GM18517 (cell line): ENCODE results near the gene KCNT2.
"Not testable (repeated sequence)": the region's sequence is repeated elsewhere in the genome, so short reads cannot be mapped to it uniquely, and the experiment has no call there.

Source experiments
- ATAC-seq: cut with Tn5 transposase; IDR thresholded peaks from one replicate; pipeline ENCODE4 v1.9.1; 2021; ENCODE audit warnings: mild to moderate bottlenecking, moderate library complexity; ENCODE audit not compliant: unreplicated experiment

The KCNT2 gene

GRCh38 chr1:196355206-196355786 lies 252.9 kb downstream of the KCNT2 start:
- no peak for ATAC-seq

- ATAC-seq: no peak
Observed at GRCh38 chr1:196344453-196344852, 263.8 kb downstream of the KCNT2 start.

GRCh38 chr1:196324345-196324744 lies 283.9 kb downstream of the KCNT2 start:
- ATAC-seq: no peak

GRCh38 chr1:196323869-196324268 lies 284.4 kb downstream of the KCNT2 start:
- no peak for ATAC-seq

- ATAC-seq: no peak
Observed at GRCh38 chr1:196319301-196319700, 288.9 kb downstream of the KCNT2 start.

- no peak for ATAC-seq
Observed at GRCh38 chr1:196317535-196318522, 290.4 kb downstream of the KCNT2 start.

GRCh38 chr1:196312739-196313138 lies 295.5 kb downstream of the KCNT2 start:
- no peak for ATAC-seq

- ATAC-seq: peak; percentile 48
Observed at GRCh38 chr1:196309386-196309785, 298.9 kb downstream of the KCNT2 start.

- ATAC-seq: no peak
Observed at GRCh38 chr1:196308176-196308575, 300.1 kb downstream of the KCNT2 start.

- ATAC-seq: no peak
Observed at GRCh38 chr1:196306421-196306820, 301.8 kb downstream of the KCNT2 start.

- ATAC-seq: no peak
Observed at GRCh38 chr1:196305216-196305615, 303.0 kb downstream of the KCNT2 start.

- no peak for ATAC-seq
Observed at GRCh38 chr1:196302981-196303380, 305.3 kb downstream of the KCNT2 start.

- ATAC-seq: no peak
Observed at GRCh38 chr1:196302420-196302819, 305.8 kb downstream of the KCNT2 start.

- no peak for ATAC-seq
Observed at GRCh38 chr1:196295766-196296165, 312.5 kb downstream of the KCNT2 start.

GRCh38 chr1:196278816-196279215 lies 329.4 kb downstream of the KCNT2 start:
- no peak for ATAC-seq

- no peak for ATAC-seq
Observed at GRCh38 chr1:196277860-196278259, 330.4 kb downstream of the KCNT2 start.

GRCh38 chr1:196271212-196271947 lies 336.9 kb downstream of the KCNT2 start:
- ATAC-seq: no peak

GRCh38 chr1:196263086-196263485 lies 345.2 kb downstream of the KCNT2 start:
- ATAC-seq: not testable (repeated sequence)

- ATAC-seq: no peak
Observed at GRCh38 chr1:196260270-196260669, 348.0 kb downstream of the KCNT2 start.

- no peak for ATAC-seq
Observed at GRCh38 chr1:196259316-196259715, 348.9 kb downstream of the KCNT2 start.

GRCh38 chr1:196255762-196256161 lies 352.5 kb downstream of the KCNT2 start:
- no peak for ATAC-seq
